ENCODE measurements around the gene MYO10.

Gene MYO10

GRCh38 chr5:16664368-16664767, 271.7 kb downstream of the MYO10 start:
- no peak for TF ChIP-seq CTCF (IDR thresholded peaks at IDR 0.05)

- TF ChIP-seq CTCF (IDR thresholded peaks at IDR 0.05), result no peak
Observed at GRCh38 chr5:16663840-16664239, 272.2 kb downstream of the MYO10 start.

- no peak for TF ChIP-seq CTCF (IDR thresholded peaks at IDR 0.05)
Observed at GRCh38 chr5:16661713-16662112, 274.4 kb downstream of the MYO10 start.

GRCh38 chr5:16660982-16661381, 275.1 kb downstream of the MYO10 start:
- no peak for TF ChIP-seq CTCF (IDR thresholded peaks at IDR 0.05)

- TF ChIP-seq CTCF (IDR thresholded peaks at IDR 0.05), result no peak
Observed at GRCh38 chr5:16659536-16659935, 276.6 kb downstream of the MYO10 start.

GRCh38 chr5:16656561-16657191, 279.4 kb downstream of the MYO10 start:
- TF ChIP-seq CTCF (IDR thresholded peaks at IDR 0.05), result no peak

GRCh38 chr5:16654647-16655334, 281.3 kb downstream of the MYO10 start:
- TF ChIP-seq CTCF (IDR thresholded peaks at IDR 0.05), result no peak

Data from LNCAP (cell line).